Endodermal cell (in vitro differentiated cells): ENCODE data around the gene TMEM50B. TPM values are rescaled to one million over a fixed set of nuclear protein-coding genes. Genes with fewer than 3 reads are reported as not detected.

Experiments
- DNase-seq: peaks from one replicate; pipeline ENCODE4 v3.0.0-alpha.2; 2017
- H3K27ac ChIP-seq: 2 replicates; pipeline ENCODE4 v1.5.1; 2013; ENCODE audit warnings: mild to moderate bottlenecking, low read depth, low read length, moderate library complexity
- H3K27me3 ChIP-seq: 2 replicates; pipeline ENCODE4 v1.6.1; 2013; ENCODE audit warnings: mild to moderate bottlenecking, low read length, moderate library complexity; ENCODE audit not compliant: insufficient read depth, control insufficient read depth, poor library complexity, severe bottlenecking
- H3K36me3 ChIP-seq: 2 replicates; pipeline ENCODE4 v1.7.0; 2013; ENCODE audit warnings: mild to moderate bottlenecking, low read length, moderate library complexity; ENCODE audit not compliant: control insufficient read depth, insufficient read depth
- H3K4me1 ChIP-seq: one replicate; pipeline ENCODE4 v1.7.0; 2013; ENCODE audit warnings: low read length; ENCODE audit not compliant: control insufficient read depth, insufficient read depth
- H3K4me3 ChIP-seq: 2 replicates; pipeline ENCODE4 v1.5.1; 2013; ENCODE audit warnings: mild to moderate bottlenecking, low read length, moderate library complexity
- H3K9ac ChIP-seq: 2 replicates; pipeline ENCODE4 v1.6.1; 2013; ENCODE audit warnings: mild to moderate bottlenecking, low read length, moderate library complexity; ENCODE audit not compliant: poor library complexity, severe bottlenecking; ENCODE audit errors: extremely low read depth
- H3K9me3 ChIP-seq: 2 replicates; pipeline ENCODE4 v1.6.1; 2013; ENCODE audit warnings: mild to moderate bottlenecking, low read length, moderate library complexity; ENCODE audit not compliant: control insufficient read depth
- H3K27ac Mint-ChIP-seq: 2 replicates; pipeline ENCODE4 v1.8.0; 2020; ENCODE audit warnings: mixed read lengths
- H3K27me3 Mint-ChIP-seq: 2 replicates; pipeline ENCODE4 v1.8.0; 2021; ENCODE audit warnings: mild to moderate bottlenecking, mixed read lengths; ENCODE audit not compliant: insufficient read depth
- H3K36me3 Mint-ChIP-seq: 2 replicates; pipeline ENCODE4 v1.8.0; 2020; ENCODE audit warnings: low read depth, mixed read lengths
- H3K4me1 Mint-ChIP-seq: 2 replicates; pipeline ENCODE4 v1.8.0; 2020; ENCODE audit warnings: mixed read lengths
- H3K4me3 Mint-ChIP-seq: 2 replicates; pipeline ENCODE4 v1.8.0; 2020; ENCODE audit warnings: mild to moderate bottlenecking, moderate library complexity, mixed read lengths
- H3K9me3 Mint-ChIP-seq: 2 replicates; pipeline ENCODE4 v1.8.0; 2020; ENCODE audit warnings: mild to moderate bottlenecking, mixed read lengths
- WGBS, 2 experiments: methylation state at CpG; one replicate each; pipeline versions ENCODE4 v1.1.5 to v1.1.7; 2013; ENCODE audit warnings: missing lambda C conversion rate in 2 of 2, mixed read lengths in 1 of 2; ENCODE audit not compliant: insufficient coverage in 1 of 2, insufficient read length in 1 of 2; 5-methylcytosine and 5-hydroxymethylcytosine counted together
- total RNA-seq, 2 donors: library from RNA; stranded (reverse); fragmentation: NEBNext Ultra II Directional in 1 of 2; extraction: Animal tissue kit (Norgen Biotek cat#: 25700) in 1 of 2; gene quantifications; 2 replicates in 1 of 2; 3 replicates in 1 of 2; pipeline ENCODE4 v1.2.1, GENCODE V29; 2021
- TF ChIP-seq, protein P1 (sequence below): fragments of 200-600 bp; sonication (generic); conservative IDR thresholded peaks from 2 replicates; pipeline ENCODE4 v1.5.0; 2021; ENCODE audit warnings: antibody characterized with exemption, mild to moderate bottlenecking

TMEM50B gene
- total RNA-seq, 2 donors from 2014 or later = 35.8 to 57.2 TPM

DNA sequence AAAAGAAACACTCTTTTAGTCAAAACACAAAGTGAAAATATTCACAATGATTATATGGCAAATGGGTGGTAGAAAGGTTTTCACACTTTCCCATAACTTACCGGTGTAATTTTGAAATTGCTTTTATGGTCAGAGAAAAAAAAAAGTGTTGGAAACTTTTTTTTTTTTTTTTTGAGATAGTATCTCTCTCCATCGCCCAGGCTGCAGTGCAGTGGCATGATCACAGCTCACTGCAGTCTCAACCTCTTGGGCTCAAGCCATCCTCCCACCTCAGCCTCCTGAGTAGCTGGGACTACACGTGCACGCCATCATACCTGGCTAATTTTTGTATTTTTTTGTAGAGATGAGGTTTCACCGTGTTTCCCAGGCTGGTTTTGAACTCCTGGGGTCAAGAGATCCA is 73.3 kb downstream of the TMEM50B start:
- Mint-ChIP-seq H3K9me3 (no peaks in the 10 kb centered on the region), H3K4me3 (no peak overlapping the region), H3K36me3 (peaks cover 28% of the 10 kb centered on the region), H3K27me3 (no peaks in the 10 kb centered on the region), H3K4me1 (peaks cover 19% of the 10 kb centered on the region), H3K27ac (no peak overlapping the region)
- no peak for DNase-seq
- Histone ChIP-seq H3K4me1 (no peaks in the 10 kb centered on the region), H3K4me3 (no peak overlapping the region), H3K9ac (no peak overlapping the region), H3K27me3 (no peaks in the 10 kb centered on the region), H3K9me3 (no peaks in the 10 kb centered on the region), H3K36me3 (peaks cover 17% of the 10 kb centered on the region), H3K27ac (no peak overlapping the region)
- TF ChIP-seq, protein P1, sequence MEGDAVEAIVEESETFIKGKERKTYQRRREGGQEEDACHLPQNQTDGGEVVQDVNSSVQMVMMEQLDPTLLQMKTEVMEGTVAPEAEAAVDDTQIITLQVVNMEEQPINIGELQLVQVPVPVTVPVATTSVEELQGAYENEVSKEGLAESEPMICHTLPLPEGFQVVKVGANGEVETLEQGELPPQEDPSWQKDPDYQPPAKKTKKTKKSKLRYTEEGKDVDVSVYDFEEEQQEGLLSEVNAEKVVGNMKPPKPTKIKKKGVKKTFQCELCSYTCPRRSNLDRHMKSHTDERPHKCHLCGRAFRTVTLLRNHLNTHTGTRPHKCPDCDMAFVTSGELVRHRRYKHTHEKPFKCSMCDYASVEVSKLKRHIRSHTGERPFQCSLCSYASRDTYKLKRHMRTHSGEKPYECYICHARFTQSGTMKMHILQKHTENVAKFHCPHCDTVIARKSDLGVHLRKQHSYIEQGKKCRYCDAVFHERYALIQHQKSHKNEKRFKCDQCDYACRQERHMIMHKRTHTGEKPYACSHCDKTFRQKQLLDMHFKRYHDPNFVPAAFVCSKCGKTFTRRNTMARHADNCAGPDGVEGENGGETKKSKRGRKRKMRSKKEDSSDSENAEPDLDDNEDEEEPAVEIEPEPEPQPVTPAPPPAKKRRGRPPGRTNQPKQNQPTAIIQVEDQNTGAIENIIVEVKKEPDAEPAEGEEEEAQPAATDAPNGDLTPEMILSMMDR = no peak
- WGBS, 2 experiments = 89 to 92% methylated on average over 4 to 5 of the region's 5 CpGs

DNA sequence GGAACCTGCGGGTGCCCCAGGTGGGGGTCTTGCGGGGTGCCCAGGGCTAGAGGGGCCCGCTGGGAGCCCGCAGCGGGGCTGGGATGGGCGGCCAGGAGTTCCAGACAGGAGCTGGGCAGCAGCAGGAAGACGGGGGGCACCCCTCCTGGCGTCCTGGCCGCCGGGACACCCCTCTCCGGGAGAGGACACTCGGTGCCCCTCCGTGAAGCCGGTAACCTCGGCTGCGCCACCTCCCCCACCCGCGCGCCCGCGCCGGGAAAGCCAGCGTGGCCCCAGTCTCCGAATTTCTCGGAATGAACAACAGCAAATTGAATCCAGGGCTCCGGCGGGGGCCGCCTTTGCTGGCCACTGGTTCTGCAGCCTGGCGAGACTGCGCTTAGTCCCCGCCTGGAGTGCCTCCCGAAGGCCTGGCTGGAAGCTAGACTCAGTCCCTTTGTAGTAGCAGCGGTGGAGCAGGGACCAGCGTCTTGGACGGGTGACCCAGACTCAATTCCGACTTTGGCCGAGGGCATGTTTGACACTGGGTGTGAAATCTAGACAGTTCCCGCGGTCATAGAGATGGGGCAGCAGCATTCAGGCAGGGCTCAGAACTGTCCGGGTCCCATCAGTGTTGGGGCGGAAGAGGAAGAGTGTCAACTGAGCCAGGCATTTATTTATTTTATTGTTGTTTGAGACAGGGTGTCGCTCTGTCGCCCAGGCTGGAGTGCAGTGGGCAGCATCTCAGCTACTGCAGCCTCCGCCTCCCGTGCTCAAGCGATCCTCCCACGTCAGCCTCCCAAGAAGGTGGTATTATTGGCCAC is 75.8 kb downstream of the TMEM50B start:
- peak overlapping the region; percentile 64 for H3K9ac ChIP-seq

GRCh38 chr21:33403128-33403785 is 76.5 kb downstream of the TMEM50B start, which contains the start of gene IFNGR2:
Gene IFNGR2 (plus strand): TSS chr21:33403413. CDS start chr21:33403544, 131 bp downstream.
- peak; percentile 74 for DNase-seq
- TF ChIP-seq, protein P1 = no peak
- H3K4me1 ChIP-seq = no peaks in the 10 kb centered on the region
- peak within 1 kb of the TSS; percentile 93 for H3K4me3 ChIP-seq
- peaks cover 19% of the 10 kb centered on the region for H3K4me1 Mint-ChIP-seq
- peaks cover 11% of the 10 kb centered on the region for H3K36me3 Mint-ChIP-seq
- peaks cover 4% of the 10 kb centered on the region for H3K36me3 ChIP-seq
- peak within 1 kb of the TSS; percentile 47 for H3K27ac ChIP-seq
- no peaks in the 10 kb centered on the region for H3K27me3 ChIP-seq
- no peaks in the 10 kb centered on the region for H3K9me3 ChIP-seq
- peak within 1 kb of the TSS; percentile 78 for H3K4me3 Mint-ChIP-seq
- WGBS, 2 experiments = 0% methylated on average over 89 of the region's 89 CpGs; no CpG with 5 or more reads in 1 of the 2 experiments
- peak within 1 kb of the TSS; percentile 94 for H3K27ac Mint-ChIP-seq
- peak within 1 kb of the TSS; percentile 64 for H3K9ac ChIP-seq
- no peaks in the 10 kb centered on the region for H3K9me3 Mint-ChIP-seq
- H3K27me3 Mint-ChIP-seq = peaks cover 2% of the 10 kb centered on the region

More for the DNA sequence above, 75.8 kb downstream of the TMEM50B start:
- peak; percentile 85 for DNase-seq
- Histone ChIP-seq H3K27me3 (no peaks in the 10 kb centered on the region), H3K4me3 (peak overlapping the region; percentile 93), H3K27ac (peak overlapping the region; percentile 47), H3K4me1 (no peaks in the 10 kb centered on the region), H3K9me3 (no peaks in the 10 kb centered on the region), H3K36me3 (peaks cover 8% of the 10 kb centered on the region)
- peak overlapping the region; percentile 78 for H3K4me3 Mint-ChIP-seq
- H3K27me3 Mint-ChIP-seq = peaks cover 2% of the 10 kb centered on the region
- TF ChIP-seq, protein P1 = no peak
- peaks cover 16% of the 10 kb centered on the region for H3K36me3 Mint-ChIP-seq
- peak overlapping the region; percentile 94 for H3K27ac Mint-ChIP-seq
- H3K9me3 Mint-ChIP-seq = no peaks in the 10 kb centered on the region
- WGBS, 2 experiments = 12 to 18% methylated on average over 28 to 47 of the region's 47 CpGs
- peaks cover 19% of the 10 kb centered on the region for H3K4me1 Mint-ChIP-seq
